SKM-1 (cell line): ENCODE measurements around the gene UNC5C.

ENCODE experiments used
- DNase-seq: peaks from one replicate; lab custom pipeline; 2025; ENCODE audit not compliant: unreplicated experiment; lab: John Stamatoyannopoulos, UW

The UNC5C gene

GRCh38 chr4:95522682-95523530 is 25.9 kb downstream of the UNC5C start:
- DNase-seq: no peak

DNA sequence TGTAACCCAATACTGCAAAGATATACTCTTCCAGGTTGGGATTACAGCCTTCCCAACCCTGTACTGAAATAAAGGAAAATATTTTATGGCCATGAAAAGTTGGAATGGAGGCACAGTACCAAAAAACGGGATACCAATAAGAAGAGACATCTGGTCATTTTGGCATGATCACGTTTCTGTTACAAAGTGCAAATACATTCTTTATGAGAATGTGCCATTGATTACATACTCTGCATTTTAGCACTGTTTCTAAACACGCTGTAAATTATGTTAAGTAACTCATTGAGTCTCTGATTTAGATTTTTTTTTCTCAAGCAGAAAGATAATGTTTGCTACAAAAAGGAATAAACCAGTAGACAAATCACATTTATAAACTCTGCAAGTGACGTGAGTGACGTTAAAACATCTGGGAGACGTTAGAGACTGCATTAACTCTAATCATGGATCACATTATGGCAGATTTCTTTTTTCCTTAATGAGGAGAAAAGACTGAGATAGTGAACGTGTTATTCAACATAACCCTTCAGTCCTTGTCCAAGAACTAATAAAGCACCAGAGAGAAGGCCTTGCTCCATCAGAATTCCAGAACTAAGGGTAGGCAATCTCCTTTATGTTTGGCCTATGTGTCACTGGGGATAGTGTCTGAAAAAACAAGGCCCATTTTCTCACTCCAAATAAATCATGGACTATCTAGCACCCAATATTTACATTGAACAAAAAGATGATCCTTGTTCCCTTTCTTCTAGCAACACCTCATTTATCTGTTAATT is 31.0 kb downstream of the UNC5C start:
- no peak for DNase-seq

DNA sequence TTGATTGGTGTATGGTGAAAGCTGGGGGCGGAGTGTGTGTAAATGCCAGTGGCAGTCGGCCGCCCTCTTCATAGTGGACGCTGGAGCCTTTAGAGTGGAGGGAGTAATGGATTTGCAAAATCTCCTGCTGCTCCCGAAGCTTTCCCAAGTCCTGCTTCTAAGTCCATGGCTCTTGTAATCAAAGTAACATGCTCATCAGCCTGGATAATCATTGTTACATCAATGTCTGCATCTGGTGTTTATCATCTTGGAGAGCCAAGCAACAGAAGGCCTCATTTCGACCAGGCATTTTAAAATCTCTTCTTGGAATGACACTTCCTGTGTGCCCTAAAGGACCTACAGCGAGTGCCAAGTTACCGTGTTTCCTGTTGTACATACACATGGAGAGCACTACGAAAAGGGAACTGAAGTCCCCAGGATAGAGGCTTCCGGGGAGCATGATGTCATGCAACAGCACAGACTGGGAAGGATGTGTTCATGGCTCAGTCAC is 32.2 kb downstream of the UNC5C start:
- DNase-seq: no peak

- DNase-seq: no peak
Observed at GRCh38 chr4:95515589-95515988, 33.2 kb downstream of the UNC5C start.

- no peak for DNase-seq
Observed at GRCh38 chr4:95513022-95513421, 35.8 kb downstream of the UNC5C start.

GRCh38 chr4:95511477-95511876 is 37.3 kb downstream of the UNC5C start:
- DNase-seq: no peak

DNA sequence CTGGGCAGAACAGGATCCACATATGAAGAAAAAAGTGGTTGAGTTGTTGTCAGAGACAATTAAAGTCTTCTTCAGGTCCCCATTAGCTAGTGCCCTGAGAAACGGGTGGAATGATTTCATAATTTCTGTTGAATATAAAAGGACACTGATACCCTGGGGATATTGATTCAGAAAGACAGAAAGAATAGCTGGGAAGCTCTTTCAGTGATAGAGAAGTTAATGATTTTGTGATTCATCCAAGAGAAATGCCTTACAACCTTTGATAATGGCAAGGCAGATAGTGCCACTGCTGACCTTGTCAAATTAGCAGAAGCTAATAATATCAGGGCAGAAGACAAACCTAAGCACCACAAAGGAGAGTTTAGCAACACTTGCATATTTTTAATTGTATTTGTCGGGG is 37.9 kb downstream of the UNC5C start:
- no peak for DNase-seq

DNA sequence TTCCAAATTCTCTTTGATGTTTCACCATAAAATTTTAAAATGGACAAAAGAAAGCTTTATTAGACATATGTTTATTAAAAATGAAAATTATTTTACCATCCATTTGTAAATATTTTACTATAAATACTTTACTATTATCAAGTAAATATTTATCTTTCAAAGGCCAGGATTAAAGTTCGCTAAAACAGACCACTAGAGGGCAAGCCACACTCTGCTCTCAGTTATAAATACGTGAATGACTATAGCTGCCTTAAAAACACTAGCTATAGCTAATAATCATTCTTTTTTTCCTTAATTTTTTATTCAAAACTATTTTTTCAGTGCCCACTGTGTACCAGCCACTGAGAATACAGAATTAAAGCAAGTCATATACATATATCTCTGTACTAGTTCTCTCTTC is 38.6 kb downstream of the UNC5C start:
- DNase-seq: no peak

DNA sequence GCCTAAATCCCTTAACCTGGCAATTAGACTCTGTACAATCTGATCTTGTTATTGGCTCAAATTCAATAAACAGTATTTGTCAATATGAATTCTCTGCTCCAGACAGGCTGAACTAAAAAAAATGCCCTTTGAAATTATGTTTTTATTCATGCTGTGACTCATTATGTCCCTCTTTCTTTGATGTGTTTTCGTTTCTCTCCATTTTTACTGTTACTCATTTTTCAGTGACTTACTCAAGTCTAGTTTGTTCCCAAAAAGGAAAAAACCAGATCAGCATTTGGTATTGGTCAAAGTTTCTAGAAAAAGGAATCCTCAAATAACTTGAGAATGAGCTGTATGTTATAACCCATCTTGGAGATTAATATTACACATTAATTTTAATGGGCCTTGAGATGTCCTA is 40.4 kb downstream of the UNC5C start:
- no peak for DNase-seq

DNA sequence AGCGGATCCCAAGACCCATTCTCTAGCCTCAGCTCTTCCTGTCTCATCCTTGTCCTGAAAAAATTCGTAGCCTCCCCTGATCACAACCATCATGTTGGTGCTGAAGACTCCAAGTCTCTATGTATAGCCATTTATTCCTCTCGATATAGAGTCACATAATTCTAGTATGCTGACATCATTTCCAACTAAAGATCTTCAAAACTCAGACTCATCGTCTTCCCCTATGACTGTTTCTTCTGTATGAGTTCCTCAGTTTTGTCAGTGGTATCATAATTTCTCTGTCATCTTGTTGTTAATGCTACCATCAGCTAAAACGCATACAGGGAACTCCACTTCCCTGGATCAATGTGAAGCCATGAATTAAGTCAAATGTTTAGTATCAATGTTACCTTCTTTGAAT is 41.2 kb downstream of the UNC5C start:
- no peak for DNase-seq

GRCh38 chr4:95507147-95507546 is 41.6 kb downstream of the UNC5C start:
- DNase-seq: no peak

- DNase-seq: no peak
Observed at GRCh38 chr4:95506264-95506663, 42.5 kb downstream of the UNC5C start.

- DNase-seq: no peak
Observed at GRCh38 chr4:95505799-95506198, 43.0 kb downstream of the UNC5C start.

- no peak for DNase-seq
Observed at GRCh38 chr4:95505151-95505550, 43.6 kb downstream of the UNC5C start.

- DNase-seq: no peak
Observed at GRCh38 chr4:95504501-95504900, 44.3 kb downstream of the UNC5C start.

DNA sequence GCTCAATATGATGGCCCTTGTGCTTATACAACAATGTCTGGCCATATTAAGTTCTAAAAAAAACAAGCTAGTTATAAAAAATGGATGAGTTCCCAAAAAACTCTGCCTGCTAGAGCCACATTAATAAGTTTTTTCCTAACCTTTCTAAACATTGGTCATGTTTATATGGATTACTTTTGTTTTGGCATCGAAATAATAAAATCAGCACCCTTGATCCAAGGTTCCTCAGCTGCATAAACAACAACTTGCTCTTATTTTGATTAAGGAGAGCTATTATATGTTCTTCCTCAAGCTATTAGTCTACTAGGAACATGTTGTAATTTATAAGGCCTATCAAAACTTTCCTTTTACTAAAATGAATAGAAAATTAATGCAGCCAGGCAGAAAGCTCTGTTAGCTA is 48.4 kb downstream of the UNC5C start:
- DNase-seq: no peak

DNA sequence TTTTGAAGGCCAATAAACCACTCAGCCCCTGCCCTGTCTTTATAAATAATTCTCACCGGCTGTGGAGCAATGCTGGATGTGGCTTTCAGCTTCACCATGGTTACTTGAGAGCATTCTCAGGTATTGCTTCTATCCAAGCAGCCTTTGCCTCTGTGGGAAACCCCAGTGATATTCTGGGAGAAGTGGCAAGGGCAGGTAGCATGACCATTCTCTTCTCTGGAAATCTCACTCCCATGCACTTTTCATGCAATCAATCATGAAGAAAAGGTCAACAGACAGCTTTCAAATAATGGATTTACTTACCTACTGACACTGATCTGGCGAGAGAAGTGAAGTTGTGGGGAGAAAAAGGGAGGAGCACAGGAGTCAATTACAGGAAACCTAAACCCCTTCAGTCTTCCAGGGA is 49.5 kb downstream of the UNC5C start:
- no peak for DNase-seq

DNA sequence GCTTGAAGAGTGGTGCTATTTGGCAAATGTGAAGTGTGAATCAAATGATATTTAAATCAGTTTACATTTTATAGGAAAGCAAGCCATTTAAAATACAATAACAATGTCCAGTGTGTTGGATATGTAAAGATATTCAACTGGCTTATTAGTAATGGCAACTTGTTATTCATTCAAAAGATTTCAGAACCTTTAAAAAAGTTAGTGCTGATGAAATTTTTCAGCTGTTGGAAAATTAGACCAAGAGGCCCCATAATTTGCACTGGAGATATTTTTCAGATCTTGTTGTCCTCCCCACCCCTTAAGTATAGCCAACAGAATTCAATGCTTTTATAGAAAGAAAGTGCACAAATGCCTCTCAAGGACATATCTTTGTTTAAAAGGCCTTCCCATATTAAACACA is 54.6 kb downstream of the UNC5C start:
- DNase-seq: no peak

DNA sequence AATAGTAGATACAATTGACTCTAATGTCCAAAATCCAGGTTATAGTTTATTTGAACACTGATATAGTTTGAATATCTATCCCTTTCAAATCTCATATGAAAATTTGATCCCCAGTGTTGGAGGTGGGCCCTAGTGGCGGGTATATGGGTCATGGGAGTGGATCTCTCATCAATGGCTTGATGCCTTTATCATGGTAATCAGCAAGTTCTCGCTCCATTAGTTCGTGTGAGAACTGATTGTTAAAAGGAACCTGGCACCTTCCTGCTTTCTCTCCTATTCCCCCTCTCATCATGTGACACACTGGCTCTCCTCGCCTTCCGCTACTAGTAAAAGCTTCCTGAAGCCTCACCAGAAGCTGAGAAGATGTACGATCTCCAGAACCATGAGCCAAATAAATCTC is 70.1 kb downstream of the UNC5C start:
- DNase-seq: no peak

DNA sequence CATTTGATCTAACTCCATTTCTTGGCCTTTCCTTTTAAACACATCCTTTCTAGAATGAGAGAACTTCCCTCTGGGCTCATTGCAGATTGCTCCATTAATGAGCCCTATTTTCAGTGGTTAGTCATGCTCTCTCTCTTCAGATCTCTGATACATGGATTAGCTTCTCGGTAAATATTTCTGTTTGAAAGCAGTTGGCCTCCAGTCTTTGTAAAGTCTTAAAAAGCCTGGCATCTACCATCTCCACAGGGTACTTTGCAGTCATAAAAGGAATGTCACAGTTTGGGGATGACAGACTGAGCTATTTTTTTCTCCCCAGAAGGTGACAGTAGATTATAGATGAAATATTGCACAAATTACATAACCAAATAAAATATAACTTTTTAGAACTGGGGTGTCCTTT is 72.7 kb downstream of the UNC5C start:
- DNase-seq: no peak

- no peak for DNase-seq
Observed at GRCh38 chr4:95472534-95472933, 76.2 kb downstream of the UNC5C start.

DNA sequence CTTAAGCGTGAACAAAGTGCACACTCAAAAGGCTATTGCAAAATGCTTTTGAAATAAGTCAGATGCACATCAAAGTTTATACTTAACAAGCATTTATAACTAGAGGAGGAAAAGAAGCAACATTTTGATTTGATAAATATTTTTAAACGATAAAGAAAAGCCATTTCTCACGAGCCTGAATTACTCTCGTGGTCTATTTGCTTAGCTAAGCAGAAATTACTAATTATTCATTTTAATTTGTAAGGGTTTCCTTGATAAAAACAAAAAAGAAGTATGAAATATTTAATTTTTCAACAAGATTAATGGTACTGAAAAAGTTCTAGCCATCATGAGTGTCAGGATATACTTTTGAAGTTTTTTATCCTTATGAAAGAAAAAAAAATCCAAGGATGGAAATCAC is 78.2 kb downstream of the UNC5C start:
- DNase-seq: no peak
